B cell (primary cell): Measurements from ENCODE around the gene CXXC5. TPM values are rescaled to one million over a fixed set of nuclear protein-coding genes. Genes with fewer than 3 reads are reported as not detected.

Experiments used
- ATAC-seq: fragments of 200-7000 bp; cut with Tn5 transposase; one replicate; pipeline ENCODE4 v1.10.0; 2021; ENCODE audit warnings: low read depth, mild to moderate bottlenecking, moderate number of reproducible peaks, moderate library complexity
- CTCF ChIA-PET: fragments of 350-600 bp; sonication (Branson Sonifier 250); formaldehyde crosslinking; loops from one replicate; lab custom pipeline; 2021; ENCODE audit warnings: antibody characterized with exemption, inconsistent platforms; lab: Charles Lee
- POLR2A ChIA-PET: fragments of 350-600 bp; sonication (Branson Sonifier 250); formaldehyde crosslinking; loops from one replicate; lab custom pipeline; 2021; ENCODE audit warnings: antibody characterized with exemption; lab: Charles Lee
- DNase-seq: peaks from one replicate; pipeline ENCODE4 v3.0.0; 2013
- H2AFZ ChIP-seq: 2 replicates; pipeline ENCODE4 v1.6.1; 2012; ENCODE audit warnings: mild to moderate bottlenecking, low read depth, low read length; ENCODE audit not compliant: insufficient read depth, poor library complexity, severe bottlenecking
- H3K27ac ChIP-seq, 2 donors: 1 replicate in 1 of 2; 2 replicates in 1 of 2; pipeline ENCODE4 v1.5.1; 2012 to 2013; ENCODE audit warnings: low read length in 2 of 2, mild to moderate bottlenecking in 2 of 2, moderate library complexity in 1 of 2
- H3K27me3 ChIP-seq, 4 experiments: fragments of 200-600 bp in 1 of 4; sonication (generic) in 1 of 4; replicated peaks in 1 of 4; 1 replicate in 2 of 4; 2 replicates in 2 of 4; pipeline versions ENCODE4 v1.6.1 to v1.7.0; 2013 to 2016; ENCODE audit warnings: low read length in 3 of 4, mild to moderate bottlenecking in 2 of 4, mixed read lengths in 1 of 4, moderate library complexity in 1 of 4; ENCODE audit not compliant: insufficient read depth in 4 of 4, control insufficient read depth in 3 of 4; ENCODE audit errors: control extremely low read depth in 1 of 4
- H3K36me3 ChIP-seq, 2 experiments: replicated peaks in 1 of 2; 1 replicate in 1 of 2; 2 replicates in 1 of 2; pipeline versions ENCODE4 v1.6.1 to v1.7.1; 2013; ENCODE audit warnings: low read length in 1 of 2; ENCODE audit not compliant: insufficient read depth in 2 of 2, control insufficient read depth in 1 of 2; ENCODE audit errors: control extremely low read depth in 1 of 2, extremely low read depth in 1 of 2
- H3K4me1 ChIP-seq, 2 donors: fragments of 200-600 bp in 1 of 2; sonication (generic) in 1 of 2; 1 replicate in 1 of 2; 2 replicates in 1 of 2; pipeline versions ENCODE4 v1.5.1 to v1.6.1; 2013 to 2017; ENCODE audit warnings: low read length in 2 of 2; ENCODE audit not compliant: control insufficient read depth in 2 of 2, insufficient read depth in 2 of 2
- H3K4me2 ChIP-seq: replicated peaks from 2 replicates; pipeline ENCODE3; 2012; ENCODE audit warnings: mild to moderate bottlenecking, low read depth, low read length; ENCODE audit not compliant: poor library complexity, severe bottlenecking
- H3K4me3 ChIP-seq, 5 experiments: fragments of 200-600 bp in 1 of 5; sonication (generic) in 1 of 5; 1 replicate in 3 of 5; 2 replicates in 2 of 5; pipeline versions ENCODE4 v1.5.1 to v1.7.0; 2011 to 2016; ENCODE audit warnings: low read length in 4 of 5, mild to moderate bottlenecking in 4 of 5, low read depth in 2 of 5, control low read depth in 1 of 5, moderate library complexity in 1 of 5; ENCODE audit not compliant: insufficient read depth in 1 of 5; ENCODE audit errors: control extremely low read depth in 1 of 5, extremely low read depth in 1 of 5
- H3K79me2 ChIP-seq: fragments of 200-600 bp; sonication (generic); one replicate; pipeline ENCODE4 v1.6.0; 2016; ENCODE audit warnings: low read length; ENCODE audit not compliant: control insufficient read depth, insufficient read depth
- H3K9ac ChIP-seq: fragments of 200-600 bp; sonication (generic); 2 replicates; pipeline ENCODE4 v1.6.1; 2017; ENCODE audit warnings: mild to moderate bottlenecking, low read length, moderate library complexity
- H3K9me3 ChIP-seq, 3 donors: one replicate each; pipeline versions ENCODE4 v1.6.1 to v1.7.1; 2013; ENCODE audit warnings: low read length in 2 of 3; ENCODE audit not compliant: control insufficient read depth in 2 of 3, insufficient read depth in 1 of 3; ENCODE audit errors: control extremely low read depth in 1 of 3
- H4K20me1 ChIP-seq: 2 replicates; pipeline ENCODE4 v1.6.0; 2012; ENCODE audit warnings: mild to moderate bottlenecking, low read length; ENCODE audit not compliant: insufficient read depth, control insufficient read depth, poor library complexity, severe bottlenecking
- H3K27ac Mint-ChIP-seq: one replicate; pipeline ENCODE4 v1.8.0; 2021; ENCODE audit warnings: mixed read lengths
- H3K27me3 Mint-ChIP-seq: one replicate; pipeline ENCODE4 v1.8.0; 2021; ENCODE audit warnings: mixed read lengths
- H3K4me1 Mint-ChIP-seq: one replicate; pipeline ENCODE4 v1.8.0; 2021; ENCODE audit warnings: mixed read lengths
- H3K4me3 Mint-ChIP-seq: one replicate; pipeline ENCODE4 v1.8.0; 2021; ENCODE audit warnings: mixed read lengths
- H3K9me3 Mint-ChIP-seq: one replicate; pipeline ENCODE4 v1.8.0; 2022; ENCODE audit warnings: mixed read lengths; ENCODE audit not compliant: insufficient read depth
- EZH2 ChIP-seq: IDR thresholded peaks from 2 replicates; pipeline ENCODE4 v1.6.1; 2012; ENCODE audit warnings: borderline replicate concordance, low read depth, mild to moderate bottlenecking, moderate library complexity, low read length; ENCODE audit not compliant: insufficient read depth, poor library complexity, severe bottlenecking
- WGBS: methylation state at CpG from one replicate; pipeline ENCODE4 v1.1.5; 2013; ENCODE audit warnings: missing lambda C conversion rate; ENCODE audit not compliant: insufficient coverage; 5-methylcytosine and 5-hydroxymethylcytosine counted together
- intact Hi-C: fragments of 100-400 bp; cut with micrococcal nuclease; formaldehyde crosslinking; loops from one replicate; pipeline ENCODE4 v1.10.0; 2022
- polyA plus RNA-seq: library from polyadenylated mRNA; depleted of rRNA; stranded (reverse); fragments of >200 nt; gene quantifications from 2 replicates; pipeline ENCODE4 v1.2.3, GENCODE V29; 2012
- total RNA-seq, 2 donors: library from RNA; stranded (reverse); fragments of 120-200 nt in 1 of 2; gene quantifications; 1 replicate in 1 of 2; 2 replicates in 1 of 2; pipeline versions ENCODE4 v1.2.3 to v1.2.4, GENCODE V29; 2013 to 2022
- TF ChIP-seq, protein P1 (sequence below): fragments of 200-600 bp; IDR thresholded peaks from one replicate; pipeline ENCODE4 v1.8.0; 2022; ENCODE audit warnings: antibody characterized with exemption, mild to moderate bottlenecking

Gene CXXC5
- total and polyA plus RNA-seq, 2 donors (not counting 1 experiment from before 2014, with no cell fraction given) = 126 to 143 TPM

DNA sequence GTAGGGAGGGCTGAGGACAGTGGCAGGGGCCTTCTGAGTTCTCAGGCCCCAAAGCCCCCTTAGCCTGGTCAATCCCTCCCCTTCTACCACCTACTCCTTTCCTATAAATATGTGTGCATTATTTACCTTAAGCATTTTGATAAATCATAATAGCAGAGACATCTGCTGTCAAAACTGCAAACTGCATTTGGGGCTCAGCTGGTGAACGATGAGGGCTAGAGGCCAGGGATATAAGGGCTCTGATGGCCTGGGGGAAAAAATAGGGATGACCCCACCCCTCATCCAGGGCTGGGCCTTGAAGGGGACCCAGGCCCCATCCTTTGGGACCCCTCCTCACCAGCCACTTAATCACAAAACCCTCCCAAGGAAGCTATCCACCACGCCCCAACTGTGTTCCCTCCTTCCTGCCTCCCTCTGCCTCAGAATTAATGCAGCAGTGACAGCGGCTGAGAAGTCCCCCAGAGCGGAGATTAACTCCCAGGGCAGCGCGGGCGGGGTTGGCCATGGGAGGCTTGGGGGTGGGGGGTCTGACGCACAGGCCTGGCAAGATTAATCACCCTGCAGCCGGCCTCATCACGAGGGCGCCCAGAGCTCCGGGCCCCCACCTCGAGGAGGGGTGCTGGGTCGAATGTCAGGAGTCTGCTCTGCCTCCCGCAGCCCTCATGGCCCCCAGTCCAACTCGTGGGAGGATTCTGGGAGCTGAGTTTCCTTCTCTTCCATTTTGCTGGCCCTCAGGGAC, 42.1 kb downstream of the CXXC5 start:
- peak; percentile 51 for ATAC-seq

More for the DNA sequence above, 42.1 kb downstream of the CXXC5 start:
- TF ChIP-seq, protein P1, sequence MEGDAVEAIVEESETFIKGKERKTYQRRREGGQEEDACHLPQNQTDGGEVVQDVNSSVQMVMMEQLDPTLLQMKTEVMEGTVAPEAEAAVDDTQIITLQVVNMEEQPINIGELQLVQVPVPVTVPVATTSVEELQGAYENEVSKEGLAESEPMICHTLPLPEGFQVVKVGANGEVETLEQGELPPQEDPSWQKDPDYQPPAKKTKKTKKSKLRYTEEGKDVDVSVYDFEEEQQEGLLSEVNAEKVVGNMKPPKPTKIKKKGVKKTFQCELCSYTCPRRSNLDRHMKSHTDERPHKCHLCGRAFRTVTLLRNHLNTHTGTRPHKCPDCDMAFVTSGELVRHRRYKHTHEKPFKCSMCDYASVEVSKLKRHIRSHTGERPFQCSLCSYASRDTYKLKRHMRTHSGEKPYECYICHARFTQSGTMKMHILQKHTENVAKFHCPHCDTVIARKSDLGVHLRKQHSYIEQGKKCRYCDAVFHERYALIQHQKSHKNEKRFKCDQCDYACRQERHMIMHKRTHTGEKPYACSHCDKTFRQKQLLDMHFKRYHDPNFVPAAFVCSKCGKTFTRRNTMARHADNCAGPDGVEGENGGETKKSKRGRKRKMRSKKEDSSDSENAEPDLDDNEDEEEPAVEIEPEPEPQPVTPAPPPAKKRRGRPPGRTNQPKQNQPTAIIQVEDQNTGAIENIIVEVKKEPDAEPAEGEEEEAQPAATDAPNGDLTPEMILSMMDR = peak; percentile 70
- no peak for TF ChIP-seq EZH2
- Histone ChIP-seq H3K9me3 (peaks cover 0 to 4% (median 0%) of the 10 kb centered on the region in 3 donors), H4K20me1 (peaks cover 40% of the 10 kb centered on the region), H3K4me2 (peak overlapping the region; percentile 67), H3K27ac (peak overlapping the region; percentile 28 to 47), H2AFZ (no peak overlapping the region), H3K27me3 (no peaks in the 10 kb centered on the region), H3K9ac (peak overlapping the region; percentile 31), H3K4me3 (peak overlapping the region in 2 of 5 experiments; percentile 8 to 9), H3K36me3 (peaks cover 0 to 17% of the 10 kb centered on the region in 2 experiments), H3K4me1 (peaks cover 47 to 56% of the 10 kb centered on the region in 2 donors), H3K79me2 (no peaks in the 10 kb centered on the region)
- Mint-ChIP-seq H3K27ac (peak overlapping the region; percentile 78), H3K4me3 (peak overlapping the region; percentile 41), H3K27me3 (no peaks in the 10 kb centered on the region), H3K4me1 (peaks cover 52% of the 10 kb centered on the region), H3K9me3 (no peaks in the 10 kb centered on the region)
- DNase-seq = peak; percentile 71
- ChIA-PET CTCF (interaction anchor here (0.9 to 14.0 kb wide), 33 partner anchors 8 to 268 kb away, joined by 3 to 502 read pairs (median 9); partner anchors contain the start of genes CXXC5 and DNAJC18), POLR2A (interaction anchor here (0.8 to 4.8 kb wide), 16 partner anchors 19 to 76 kb away, joined by 3 to 64 read pairs (median 8); partner anchors contain the start of gene CXXC5)
- 35% methylated on average over 14 of the region's 16 CpGs for WGBS
- intact Hi-C loops = loop anchor here (1.0 to 10.0 kb wide), 3 partner anchors 55 to 75 kb away; no protein-coding TSS in a partner anchor
